DMS153 treated with DMSO at 0.1 percent for 48 hours (cell line): Measurements from ENCODE around the gene INSL3.
"Not testable (repeated sequence)": the region's sequence is repeated elsewhere in the genome, so short reads cannot be mapped to it uniquely, and the experiment has no call there.

Experiments
- DNase-seq: peaks from one replicate; lab custom pipeline; 2025; ENCODE audit not compliant: unreplicated experiment; lab: John Stamatoyannopoulos, UW

INSL3 gene

DNA sequence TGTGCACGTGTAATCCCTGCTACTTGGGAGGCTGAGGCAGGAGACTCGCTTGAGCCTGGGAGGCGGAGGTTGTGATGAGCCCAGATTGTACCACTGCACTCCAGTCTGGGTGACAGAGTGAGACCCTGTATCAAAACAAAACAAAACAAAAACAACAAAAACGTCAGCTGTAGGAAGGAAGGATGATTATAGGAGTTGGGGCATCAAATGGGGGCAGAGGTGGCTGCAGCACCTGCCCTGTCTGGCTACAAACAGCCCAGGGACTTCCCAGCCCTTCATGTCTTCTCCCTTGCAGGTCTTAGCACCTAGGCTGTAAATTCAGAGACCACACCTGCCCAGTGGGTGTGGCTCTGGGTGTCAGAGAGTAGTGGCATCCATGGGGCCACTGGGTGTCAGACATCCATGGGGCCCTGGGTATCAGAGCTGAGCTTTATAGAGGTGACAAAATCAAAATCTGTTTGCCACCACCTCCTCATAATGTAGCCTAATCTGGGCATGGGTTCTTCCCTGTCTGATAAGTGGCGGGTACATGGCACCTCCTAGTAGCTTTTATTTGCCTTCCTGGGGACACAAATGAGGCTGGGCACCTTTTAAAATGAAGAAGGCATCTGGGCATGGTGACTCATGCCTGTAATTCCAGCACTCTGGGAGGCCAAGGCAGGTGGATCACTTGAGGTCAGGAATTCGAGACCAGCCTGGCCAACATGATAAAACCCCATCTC is 31.1 kb downstream of the INSL3 start:
- DNase-seq: no peak

DNA sequence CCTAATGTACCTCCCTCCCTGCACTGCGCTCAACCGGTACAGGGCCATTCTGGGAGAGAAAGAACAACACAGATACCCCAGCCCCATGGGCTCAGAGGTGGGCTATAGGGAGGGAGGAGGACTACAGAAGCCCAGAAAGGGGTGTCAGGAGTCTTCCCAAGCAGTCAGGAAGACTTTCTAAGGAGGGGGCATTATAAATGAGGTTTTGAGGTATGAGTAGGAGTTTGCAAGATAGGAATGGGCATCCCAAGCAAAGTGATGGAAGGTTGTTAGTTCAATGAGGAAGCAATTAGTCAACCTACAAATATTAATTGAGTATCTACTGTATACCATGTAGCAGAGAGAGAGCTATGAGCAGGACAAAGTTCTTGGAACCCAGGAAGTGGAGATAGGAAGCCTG is 32.7 kb downstream of the INSL3 start:
- no peak for DNase-seq

DNA sequence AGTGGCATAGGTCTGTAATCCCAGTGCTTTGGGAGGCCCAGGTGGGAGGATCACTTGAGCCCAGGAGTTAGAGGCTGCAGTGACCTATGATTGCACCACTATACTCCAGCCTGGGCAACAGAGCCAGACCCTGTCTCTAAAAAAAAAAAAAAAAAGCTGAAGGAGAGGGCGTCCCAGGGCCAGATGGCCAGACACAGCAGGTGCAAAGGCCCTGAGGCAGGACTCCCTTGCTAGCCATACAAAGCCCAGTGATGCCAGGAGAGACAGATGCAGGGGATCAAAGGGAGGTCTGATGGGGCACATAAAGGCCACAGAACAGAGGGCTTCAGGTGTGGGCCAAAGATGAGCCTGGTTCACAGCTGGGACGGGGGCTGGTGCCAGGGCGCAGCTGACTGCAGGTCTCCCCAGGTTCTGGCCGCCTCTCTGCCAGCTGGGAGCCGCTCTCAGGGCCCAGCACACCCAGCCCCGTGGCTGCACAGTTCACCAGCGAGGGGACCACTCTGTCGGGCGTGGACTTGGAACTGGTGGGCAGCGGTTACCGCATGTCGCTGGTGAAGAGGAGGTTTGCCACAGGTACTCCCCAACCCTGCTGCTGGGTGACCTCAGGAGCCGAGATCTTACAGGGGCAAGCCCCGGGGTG is 33.9 kb downstream of the INSL3 start:
- no peak for DNase-seq

DNA sequence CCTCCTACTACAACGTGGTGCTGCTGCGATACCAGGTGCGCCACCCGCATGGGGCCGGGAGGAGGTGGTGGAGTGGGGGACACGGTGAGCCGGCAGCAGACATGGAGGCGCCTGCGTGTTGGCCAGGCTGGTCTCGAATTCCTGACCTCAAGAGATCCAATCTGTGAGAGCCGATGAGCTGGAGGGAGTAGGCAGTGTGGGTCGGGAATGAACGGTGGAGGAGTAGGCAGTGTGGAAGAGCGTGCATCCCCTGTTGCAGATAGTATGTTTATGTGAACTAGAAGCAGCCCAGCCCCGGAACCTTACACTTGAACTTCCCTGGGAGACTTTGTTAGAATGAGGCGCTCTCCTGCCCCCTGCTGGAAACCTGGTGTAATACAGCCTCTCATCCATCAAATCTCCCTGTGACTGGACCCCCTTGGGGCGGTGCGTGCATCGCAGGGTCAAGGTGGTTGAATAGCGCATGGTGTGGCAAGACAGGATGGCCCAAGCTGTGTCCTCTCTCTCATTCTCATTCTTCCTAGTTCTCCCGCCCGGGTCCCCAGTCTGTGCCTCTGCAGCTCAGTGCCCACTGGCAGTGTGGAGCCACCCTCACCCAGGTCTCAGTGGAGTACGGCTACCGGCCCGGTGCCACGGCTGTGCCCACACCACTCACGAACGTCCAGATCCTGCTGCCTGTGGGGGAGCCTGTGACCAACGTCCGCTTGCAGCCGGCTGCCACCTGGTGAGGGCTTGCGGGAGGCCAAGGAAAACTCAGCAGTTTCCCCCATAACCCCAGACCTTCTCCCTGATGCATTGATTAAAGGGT is 36.9 kb downstream of the INSL3 start:
- peak; percentile 64 for DNase-seq

DNA sequence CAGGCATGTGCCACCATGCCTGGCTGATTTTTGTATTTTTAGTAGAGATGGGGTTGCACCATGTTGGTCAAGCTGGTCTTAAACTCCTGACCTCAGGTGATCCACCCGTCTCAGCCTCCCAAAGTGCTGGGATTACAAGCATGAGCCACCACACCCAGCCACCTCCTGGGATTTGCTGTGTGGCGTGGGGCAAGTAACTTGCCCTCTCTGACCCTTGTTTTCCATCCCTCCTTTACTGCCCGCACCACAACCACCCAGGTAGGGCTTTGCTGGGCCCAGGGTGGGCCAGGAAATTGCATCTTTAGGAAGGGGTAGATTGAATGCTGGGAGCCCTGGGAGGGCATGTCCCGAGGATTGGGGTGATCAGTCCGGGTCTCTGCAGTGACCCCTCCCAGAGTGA is 37.6 kb downstream of the INSL3 start:
- DNase-seq: not testable (repeated sequence)

DNA sequence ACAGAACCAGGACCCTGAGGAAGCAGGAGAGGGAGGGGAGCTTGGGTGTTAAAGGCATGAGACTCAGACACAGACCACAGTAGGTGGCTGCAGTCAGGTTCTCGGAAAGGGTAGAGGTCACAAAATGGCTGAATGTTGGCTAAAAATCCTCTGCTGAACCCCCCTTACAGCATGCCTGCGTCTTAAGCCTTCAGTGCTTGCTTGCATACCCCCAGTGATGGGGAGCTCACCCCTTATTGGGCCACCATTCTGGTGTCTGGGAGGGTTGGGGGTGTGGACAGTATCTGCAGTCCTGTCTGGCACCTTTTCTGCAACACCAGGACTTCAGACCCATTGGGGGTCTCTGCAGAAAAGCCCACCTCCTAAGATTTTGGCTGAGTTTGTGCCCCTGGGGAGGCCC is 40.5 kb downstream of the INSL3 start:
- DNase-seq: no peak

DNA sequence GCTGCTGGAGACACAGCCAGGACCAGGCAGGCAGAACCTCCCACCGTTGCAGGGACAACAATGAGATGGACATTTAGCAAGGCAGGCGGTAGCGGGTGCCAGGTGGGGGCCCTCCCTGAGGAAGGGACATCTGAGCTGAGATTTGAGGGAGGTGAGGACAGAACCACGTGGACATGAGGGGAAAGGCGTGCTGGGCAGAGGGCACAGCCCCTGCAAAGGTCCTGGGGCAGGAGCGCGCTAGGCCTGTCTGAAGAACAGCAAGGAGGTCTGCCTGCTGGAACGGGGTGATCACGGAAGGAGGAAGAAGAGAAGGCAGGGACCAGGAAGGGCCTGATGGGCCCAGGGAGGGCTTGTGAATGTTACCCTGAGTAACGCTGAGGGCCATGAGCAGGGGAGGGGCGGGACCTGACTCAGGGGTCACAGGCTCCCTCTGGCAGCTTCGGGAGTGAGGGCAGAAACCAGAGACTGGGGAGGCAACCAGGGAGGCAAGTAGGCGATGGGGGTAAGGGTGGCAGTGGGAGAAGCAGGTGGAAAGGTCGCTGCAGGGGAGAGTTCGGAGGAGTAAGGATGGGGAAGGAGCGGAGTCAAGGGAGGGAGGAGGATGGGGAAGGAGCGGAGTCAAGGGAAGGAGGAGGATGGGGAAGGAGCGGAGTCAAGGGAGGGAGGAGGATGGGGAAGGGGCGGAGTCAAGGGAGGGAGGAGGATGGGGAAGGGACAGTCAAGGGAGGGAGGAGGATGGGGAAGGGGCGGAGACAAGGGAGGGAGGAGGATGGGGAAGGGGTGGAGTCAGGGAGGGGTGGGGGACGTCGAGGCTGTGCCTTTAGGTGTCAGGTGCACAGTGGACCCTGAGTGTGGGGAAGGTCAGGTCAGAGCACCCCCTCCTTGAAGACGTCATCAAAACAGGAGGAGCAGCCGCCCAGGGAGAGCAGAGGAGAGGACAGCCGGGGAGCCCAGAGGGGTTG is 42.1 kb downstream of the INSL3 start:
- DNase-seq: no peak

DNA sequence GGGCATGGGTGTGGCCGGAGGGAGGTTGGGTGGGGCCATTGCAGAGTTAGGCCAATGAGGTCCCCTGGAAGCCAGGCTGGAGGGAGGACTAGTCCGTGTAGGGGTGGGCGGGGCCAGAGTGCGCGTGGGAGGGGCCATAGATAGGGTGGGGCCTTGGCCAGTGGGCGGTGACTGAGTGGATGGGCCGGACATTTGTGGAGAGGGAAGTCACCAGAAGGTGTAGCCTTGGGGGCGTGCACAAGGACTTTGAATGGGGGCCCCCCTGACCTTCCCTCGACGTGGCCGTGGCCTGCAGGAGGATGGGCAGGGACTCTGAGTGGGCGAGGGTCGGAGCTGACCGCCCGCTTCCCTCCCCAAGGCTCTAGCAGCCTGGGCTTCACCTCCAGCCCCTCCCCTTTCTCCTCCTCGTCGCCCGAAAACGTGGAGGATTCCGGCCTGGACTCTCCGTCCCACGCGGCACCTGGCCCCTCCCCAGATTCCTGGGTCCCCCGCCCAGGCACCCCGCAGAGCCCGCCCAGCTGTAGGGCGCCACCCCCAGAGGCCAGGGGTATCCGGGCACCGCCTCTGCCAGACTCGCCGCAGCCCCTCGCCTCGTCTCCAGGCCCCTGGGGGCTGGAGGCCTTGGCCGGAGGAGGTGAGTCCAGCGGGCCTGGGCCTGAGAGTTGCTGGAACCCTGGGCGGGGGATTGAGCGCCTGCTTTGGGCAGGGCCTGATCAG is 42.9 kb downstream of the INSL3 start:
- peak; percentile 62 for DNase-seq

DNA sequence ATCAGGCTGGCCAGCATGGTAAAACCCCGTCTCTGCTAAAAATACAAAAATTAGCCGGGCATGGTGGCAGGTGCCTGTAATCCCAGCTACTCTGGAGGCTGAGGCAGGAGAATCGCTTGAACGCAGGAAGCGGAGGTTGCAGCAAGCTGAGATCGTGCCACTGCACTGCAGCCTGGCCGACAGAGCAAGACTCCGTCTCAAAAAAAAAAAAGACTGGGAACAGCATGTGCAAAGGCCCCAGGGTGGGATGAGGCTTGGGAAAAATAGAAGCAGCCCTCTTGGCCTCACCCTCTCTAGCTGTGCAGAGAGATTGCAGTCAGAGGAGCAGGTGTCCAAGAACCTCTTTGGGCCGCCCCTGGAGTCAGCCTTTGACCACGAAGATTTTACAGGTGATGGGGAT is 43.5 kb downstream of the INSL3 start:
- not testable (repeated sequence) for DNase-seq

DNA sequence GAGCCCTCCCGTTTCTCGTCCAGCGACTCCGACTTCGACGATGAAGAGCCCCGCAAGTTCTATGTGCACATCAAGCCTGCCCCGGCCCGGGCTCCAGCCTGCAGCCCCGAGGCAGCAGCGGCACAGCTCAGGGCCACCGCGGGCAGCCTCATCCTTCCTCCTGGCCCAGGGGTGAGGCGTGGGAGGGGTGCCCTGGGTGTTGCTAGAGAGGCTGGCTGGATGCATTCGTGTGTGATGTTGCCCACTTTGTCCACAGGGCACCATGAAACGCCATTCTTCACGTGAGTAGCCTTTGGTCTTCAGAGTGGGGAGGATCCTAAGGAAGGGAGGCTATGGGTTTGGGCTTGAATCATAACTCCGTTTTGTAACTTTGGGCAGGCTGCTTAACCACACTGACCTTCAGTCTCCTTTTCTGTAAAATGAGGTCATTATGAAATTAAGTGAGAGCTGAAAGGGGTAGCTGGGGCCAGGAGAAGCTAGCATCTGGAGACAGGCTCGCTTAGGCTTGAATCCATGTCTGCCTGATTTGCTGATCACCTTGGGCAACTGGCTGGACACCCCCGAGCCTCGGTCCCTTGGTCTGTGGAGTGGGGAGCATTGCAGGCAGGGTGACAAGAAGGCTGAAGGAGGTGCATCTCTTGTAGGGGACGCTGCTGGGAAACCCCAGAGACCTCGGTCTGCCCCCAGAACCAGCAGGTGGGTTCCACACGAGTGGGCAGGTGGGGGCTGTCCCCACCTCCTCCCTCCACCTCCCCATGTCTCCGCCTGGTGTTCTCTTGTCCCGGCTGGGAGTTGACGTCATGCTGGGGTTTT is 45.1 kb downstream of the INSL3 start:
- no peak for DNase-seq

DNA sequence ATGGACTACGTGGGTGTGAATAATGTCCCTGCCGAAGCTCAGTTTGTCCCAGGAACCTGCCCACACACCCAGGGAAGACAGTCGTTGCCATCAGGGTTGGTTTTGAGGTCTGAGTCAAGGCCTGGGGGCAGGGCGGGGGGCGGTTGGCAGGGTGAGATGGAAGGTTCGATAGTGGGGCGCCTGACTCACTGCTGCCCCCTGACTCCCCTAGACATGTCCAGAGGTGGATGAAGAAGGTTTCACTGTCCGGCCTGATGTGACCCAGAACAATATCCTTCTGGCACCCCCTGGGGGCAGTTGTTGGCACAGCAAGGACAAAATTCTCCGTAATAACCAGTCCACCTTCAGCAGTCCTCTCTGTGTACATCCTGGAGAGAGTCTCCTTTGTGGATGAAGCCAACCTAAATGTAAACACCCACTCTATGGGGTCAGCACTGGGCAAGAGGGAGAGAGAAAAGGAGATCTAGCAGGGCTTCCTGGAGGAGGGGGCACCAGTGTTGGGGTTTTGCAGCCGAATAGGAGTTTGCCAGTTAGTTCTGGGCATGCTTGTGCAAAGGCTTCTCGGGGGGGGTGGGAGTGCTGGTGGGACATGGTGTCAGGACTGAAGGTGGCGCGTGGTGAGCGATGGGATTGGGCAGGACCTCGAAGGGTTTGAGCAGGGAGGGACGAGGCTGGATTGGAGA is 45.9 kb downstream of the INSL3 start:
- no peak for DNase-seq

DNA sequence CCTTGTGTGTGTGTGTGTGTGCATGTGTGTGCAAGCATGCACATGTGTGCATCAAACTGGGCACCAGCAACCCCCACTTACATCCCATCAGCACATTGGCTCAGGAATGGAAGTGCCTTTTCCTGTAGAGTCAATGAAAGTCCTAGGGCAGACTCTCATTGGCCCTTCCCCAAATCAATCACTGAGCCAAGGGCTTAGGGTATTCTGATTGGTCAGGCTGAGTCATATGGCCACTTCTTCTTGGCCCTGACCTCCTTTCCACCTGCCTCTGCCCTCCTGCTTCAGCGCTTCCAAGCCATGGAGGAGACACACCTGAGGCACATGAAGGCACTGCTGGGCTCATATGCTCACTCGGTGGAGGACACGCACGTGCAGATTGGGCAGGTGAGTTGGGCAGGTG is 49.1 kb downstream of the INSL3 start:
- no peak for DNase-seq

DNA sequence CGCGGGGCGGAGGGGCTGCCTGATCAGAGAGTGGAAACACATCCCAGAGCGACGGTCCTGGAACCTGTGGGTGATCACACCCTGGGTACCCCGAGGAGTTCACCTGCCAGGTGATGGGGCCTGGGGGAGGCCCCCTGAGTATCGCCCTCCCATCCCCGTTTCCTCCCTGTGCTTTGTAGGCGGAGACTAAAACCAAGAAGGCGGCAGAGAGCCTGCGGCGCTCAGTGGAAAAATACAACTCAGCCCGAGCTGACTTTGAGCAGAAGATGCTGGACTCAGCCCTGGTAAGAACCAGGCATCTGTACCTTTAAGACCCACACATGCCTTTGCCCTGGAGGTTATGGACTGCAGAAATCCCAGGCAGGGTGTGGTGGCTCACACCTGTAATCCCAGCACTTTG is 50.7 kb downstream of the INSL3 start:
- DNase-seq: no peak

DNA sequence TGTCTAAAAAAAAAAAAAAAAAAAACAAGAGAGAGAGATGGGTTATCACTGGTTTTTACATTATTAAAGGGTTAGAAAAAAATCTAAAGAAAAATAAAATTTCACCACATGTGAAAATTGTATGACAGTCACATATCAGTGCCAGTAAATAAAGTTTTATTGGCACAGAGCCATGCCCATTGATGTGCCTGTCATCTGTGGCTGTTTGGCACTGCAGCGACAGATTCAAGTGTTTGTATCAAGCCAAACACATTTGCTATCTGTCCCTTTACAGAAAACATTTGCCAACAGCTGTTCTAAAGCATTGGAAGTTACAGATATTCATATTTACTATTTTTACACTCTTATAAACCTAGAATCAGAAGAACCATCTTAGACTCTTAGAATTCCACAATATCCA is 53.8 kb downstream of the INSL3 start:
- no peak for DNase-seq

DNA sequence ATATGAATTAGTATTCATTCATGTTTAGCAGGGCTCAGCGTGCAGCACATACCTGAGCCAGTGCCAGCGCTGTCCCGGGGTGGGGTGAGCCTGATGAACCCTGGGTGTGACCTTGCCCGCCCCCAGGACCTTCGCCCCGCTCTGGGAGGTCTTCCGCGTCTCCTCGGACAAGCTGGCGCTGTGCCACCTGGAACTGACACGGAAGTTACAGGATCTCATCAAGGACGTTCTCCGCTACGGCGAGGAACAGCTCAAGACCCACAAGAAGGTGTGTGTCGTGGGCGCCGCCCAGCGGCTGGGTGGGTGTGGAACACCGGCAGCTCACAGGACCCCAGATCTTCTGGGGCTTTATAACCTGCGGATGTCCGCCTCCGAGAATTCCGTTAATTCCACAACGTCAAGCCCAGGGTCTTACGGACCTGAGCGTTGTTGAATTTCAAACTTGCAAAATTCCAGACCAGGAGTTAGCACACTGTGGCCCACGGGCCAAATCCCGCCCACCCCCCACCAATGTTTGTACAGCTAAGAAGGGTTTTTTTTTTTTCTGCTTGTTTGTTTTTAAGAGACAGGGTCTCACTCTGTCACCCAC is 54.7 kb downstream of the INSL3 start:
- DNase-seq: peak; percentile 49
